T-helper 22 cell (primary cell): ENCODE data around the gene FSTL5.

Source experiments
- DNase-seq: peaks from one replicate; pipeline ENCODE4 v3.0.0-alpha.2; 2020; ENCODE audit warnings: low read depth

FSTL5 gene

DNA sequence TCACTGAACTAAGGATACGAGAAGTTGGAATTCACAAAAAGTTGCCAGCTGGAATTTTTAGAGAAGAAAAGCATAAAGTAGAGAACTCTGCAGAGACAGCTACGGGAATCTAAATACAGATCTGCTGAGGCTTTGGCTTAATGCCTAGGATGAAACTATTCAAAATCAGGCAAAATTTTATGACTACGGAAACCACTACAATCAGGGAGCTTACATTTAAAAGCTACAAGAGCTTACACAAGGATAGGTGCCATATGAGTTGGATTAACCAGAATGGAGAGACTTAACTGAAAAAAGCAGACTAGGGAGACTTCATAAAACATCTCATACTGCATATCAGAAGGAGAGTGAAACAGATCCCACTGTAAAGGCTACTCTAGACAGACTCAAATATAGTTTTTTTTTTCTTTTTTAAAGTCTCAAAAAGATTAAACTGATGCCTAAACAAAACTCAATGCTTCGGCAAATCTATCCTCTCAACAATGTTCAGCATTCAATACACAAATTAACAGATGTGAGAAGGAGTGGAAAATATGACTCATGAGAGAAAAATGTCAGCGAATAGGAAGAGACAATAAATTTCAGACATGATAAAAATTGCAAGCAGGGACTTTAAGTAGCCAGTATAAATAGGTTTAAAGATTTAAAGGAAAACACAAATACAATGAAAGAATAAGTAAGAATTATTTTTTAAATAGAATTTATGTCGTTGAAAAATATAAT lies 586.1 kb downstream of the FSTL5 start:
- no peak for DNase-seq

DNA sequence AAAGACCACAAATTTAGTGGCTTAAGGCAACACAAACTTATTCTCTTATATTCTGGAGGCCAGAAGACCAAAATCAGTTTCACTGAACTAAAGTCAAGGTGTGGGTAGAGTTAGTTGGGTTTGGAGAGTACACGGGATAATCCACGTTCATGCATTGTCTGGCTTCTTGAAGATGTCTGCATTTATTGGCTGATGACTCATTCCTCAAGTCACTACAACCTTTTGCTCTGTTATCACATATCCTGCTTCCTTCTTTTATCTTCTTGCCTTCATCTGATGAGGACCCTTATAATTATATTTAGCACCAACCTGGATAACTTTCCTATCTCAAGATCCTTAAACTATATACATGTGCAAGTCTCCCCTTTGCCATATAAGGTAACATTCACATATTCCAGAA lies 590.0 kb downstream of the FSTL5 start:
- DNase-seq: no peak

DNA sequence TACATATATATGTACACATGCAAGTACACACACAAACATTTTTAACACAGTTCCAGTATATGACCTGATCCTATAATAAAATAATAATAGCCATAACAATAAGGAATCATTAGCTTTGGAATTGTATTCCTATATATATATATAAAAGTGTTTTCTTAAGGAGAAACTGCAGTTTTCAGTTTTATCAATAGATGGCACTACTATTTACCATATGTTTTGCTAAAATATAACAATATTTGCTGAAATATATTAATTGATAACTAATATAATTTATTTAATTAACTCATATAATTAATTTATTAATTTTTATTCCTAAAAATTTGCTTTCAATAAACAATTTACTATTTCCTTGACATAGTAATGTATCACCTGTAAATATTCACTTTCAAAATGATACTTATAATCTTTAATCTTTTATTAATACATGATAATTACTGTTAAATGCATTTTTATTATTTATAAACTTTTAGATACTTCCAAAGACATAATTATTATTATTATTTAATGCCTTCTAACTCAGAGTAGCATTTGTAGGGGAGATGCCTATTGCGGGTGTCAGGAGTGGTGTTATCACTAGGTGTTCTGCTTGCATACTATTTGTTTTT lies 599.5 kb downstream of the FSTL5 start:
- no peak for DNase-seq

DNA sequence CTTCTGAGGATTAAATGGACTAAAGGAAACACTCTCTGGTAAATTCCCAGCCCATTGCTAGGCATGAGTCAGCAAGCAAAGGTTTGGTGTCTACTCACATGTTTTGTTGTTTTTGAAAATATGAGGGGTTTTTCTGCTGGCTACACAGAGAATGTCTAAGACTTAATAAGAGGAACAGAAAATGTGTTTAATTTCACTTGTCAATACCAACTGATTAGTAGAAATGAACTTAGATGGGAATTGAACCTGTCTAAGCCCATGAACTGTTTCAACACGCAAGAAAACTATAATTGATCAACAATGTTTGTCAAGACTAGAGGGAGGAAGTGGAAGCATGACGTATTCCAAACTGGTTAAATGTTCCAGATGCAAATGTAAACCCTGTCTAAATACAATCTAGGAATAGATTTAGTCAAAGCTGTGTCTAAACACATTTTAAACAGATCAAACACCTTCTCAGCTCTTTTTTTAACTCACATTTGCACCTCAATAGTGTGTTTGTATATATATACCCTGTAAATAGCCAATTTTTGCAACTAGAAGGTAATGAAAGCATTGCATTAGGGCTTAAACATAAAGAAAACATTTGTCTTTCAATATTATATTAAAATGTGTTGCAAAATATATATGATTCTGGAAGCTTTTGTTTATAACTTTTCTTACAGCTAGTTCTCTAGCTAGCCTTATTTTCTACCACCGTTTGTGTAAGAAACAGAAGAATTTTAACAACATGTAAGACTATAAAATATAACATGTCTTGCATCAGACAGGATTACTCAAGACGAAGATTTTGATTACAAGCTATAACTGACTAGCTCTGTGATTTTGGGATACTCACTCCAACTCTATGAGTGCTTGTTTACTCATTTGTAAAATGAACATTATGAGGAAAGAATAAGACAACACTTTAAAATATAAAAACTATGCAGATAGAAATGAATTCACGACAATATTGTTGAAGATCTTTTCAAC lies 607.8 kb downstream of the FSTL5 start:
- DNase-seq: no peak

DNA sequence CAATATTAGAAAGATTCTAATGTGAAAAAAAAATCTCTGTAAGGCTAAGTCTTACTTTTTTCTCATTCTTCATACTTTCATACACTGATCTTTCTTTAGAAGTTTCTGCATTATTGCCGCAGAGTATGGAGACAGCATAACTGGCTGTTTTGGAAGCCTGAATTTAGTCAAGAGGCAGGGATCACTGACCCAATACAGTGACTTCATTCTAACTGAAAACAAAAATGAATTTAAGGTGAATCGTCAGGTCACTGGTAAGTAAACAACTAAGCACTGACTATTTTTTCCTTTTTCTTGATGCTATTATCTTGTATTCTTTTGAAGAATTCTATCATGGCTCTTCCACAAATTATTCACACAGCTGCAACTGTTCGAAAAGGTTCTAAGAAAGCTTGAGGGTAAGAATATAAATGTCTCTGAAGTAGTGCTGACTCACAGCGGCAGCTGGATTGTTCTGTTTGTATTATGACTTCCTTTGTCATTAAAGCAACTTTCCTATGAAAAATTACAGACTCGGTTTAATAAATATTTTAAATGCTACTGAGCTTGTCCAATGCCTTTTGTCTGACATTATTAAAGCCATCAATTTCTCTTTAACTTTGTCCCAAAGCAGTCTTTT lies 609.3 kb downstream of the FSTL5 start:
- no peak for DNase-seq

DNA sequence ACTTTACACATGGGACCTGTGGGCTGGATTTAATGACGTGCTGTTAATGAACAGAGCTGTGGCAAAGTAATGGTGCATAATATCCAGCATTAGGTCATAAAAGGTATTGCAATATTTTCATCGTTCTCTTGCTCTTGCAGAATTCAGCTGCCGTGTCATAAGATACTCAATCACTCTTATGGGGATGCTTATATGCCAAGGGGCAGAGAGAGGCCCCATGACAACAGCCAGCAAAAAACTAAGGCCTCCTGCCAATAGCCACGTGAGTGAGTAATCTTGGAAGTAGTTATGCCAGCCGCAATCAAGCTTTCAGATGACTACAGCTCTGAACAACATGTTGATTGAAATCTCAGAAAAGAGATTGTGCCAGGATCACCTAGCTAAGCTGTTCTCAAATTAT lies 616.9 kb downstream of the FSTL5 start:
- DNase-seq: no peak

DNA sequence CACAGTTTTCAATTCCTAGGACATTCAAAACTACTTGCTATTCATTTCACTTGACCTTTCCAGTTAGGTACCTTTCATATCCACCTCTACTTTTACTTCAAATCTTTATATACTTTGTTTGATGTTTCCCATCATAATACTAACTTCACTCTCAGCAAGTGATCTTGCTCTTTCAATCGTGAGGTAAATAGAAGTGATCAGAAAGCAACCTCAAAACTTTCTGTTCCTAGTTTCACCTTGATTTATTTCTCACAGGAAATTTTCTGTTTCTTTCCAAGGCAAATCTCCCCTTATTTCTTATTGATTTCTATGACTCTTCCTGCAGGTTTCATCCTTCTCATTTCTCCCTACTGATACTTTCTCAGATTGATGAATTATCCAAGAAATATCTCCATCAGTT lies 623.5 kb downstream of the FSTL5 start:
- DNase-seq: no peak

DNA sequence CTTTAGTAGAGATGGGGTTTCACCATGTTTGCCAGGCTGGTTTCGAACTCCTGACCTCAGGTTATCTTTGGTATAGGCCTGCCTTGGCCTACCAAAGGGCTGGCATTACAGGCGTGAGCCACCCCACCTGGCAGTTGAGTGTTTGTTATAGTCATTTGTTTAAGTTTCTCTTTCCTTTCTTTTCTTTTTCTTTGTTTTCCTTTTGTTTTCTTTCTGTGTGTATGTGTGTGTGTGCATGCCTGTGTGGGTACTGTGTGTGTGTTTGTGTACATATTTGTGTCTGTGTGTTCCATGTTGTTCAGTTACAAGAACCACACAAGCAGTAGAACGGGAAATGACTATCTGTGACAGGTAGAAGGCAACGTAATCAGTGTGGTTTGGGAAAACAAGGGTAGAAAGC lies 624.9 kb downstream of the FSTL5 start:
- no peak for DNase-seq

DNA sequence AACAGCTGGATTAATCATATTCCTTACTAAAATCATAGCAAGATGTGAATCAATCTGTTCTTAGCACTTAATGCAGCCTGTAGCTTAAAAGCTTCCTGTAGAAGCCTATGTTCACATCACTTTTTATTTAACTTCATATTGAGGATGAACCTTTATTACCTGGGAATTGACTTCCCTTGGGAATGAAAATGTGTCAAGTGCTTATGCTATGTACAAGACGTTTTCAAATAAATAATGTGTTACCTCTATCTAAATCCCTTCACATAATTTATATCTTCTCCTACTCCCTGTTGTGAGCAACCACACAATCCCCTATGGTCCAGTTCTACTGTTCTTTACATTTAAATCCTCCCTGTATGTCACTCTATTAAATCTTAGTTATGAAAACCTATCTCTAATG lies 633.1 kb downstream of the FSTL5 start:
- no peak for DNase-seq

DNA sequence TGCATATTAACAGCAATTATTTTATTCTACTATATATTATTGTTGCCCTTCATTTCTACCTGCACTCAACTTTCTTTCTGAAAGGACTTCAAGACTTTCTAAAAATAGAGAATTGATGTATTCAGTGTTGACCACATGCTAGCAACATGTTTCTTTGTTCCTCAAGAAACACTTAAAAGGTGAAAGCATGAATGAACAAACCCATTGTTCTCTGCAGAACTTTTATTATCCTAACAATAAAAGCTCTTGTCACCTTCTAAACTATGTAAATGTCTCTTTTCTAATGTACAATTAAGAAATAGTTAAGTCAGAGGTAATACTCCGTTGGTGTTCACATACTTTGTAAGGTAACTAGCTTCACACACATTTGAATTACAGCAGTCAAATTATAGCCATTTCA lies 638.7 kb downstream of the FSTL5 start:
- no peak for DNase-seq

DNA sequence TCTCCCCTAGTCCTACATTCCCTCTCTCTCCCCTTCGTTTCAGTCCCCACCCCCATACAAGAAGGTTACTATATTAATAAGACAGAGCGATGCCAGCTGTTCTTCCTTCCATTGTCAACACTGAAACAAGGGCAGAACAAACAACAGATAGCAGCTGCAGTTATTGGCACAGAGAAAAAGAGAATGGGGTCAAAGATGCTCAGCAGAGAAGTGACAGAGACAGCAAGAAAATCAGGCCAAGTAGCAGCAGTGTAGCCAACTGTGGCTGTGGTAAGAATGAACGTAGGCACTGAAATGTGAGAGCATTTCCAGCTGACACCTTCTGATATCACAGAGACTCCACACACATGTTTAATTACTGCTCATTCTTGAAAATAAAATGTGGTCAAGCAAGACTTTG lies 641.8 kb downstream of the FSTL5 start:
- DNase-seq: no peak

DNA sequence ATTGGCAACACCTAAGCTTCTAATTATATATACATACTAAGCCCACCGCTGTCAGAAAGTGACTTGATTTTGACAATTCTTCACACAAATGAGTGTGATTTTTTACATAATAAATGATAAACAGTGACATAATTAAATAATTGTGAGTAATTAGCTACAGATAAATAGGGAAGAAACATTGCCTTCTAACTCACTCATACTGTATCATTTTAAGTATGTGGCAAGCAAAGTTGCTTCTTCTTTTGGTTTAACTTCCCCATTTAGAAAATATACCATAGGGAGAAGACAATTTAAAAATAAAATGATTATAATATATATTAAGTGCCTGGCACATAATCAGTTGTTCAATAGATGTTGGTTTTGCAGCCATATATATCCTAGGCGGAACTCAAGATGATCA lies 644.2 kb downstream of the FSTL5 start:
- no peak for DNase-seq

DNA sequence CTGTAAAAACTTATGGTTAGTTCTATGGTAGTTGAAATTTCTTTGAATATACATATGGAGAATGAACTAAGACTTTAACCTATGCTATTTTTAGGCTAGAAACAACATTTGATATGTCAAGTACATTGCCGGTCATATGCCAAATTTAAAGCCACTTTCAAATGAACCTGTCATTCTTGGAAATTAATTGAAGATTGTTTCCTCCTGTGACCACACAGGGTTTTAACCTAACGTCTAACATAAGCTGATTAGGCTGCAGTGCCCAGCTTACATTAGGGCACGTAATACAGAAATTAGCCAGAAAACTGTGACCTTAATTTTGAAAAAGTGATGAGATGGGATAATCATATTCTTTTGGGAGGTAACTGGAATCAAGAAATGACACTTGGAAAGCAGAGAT lies 645.9 kb downstream of the FSTL5 start:
- no peak for DNase-seq

DNA sequence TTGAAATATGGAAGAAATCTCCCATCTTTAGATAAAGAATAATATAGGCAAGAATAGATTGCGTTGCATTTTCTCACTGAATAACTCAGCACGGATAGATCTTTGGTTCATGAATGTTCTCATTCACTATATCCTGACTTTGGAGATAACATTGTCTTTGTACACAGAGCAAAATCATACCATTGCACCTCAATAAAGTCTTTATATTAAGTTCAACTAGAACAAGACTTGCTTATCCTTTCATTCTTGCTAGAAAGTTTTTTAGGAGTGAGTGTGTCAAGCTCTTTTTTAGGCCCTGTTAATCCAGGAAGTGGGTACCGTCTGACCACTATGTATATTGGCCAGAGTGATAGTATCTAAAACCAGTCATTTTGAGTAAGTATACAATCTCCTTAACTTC lies 658.7 kb downstream of the FSTL5 start:
- no peak for DNase-seq

DNA sequence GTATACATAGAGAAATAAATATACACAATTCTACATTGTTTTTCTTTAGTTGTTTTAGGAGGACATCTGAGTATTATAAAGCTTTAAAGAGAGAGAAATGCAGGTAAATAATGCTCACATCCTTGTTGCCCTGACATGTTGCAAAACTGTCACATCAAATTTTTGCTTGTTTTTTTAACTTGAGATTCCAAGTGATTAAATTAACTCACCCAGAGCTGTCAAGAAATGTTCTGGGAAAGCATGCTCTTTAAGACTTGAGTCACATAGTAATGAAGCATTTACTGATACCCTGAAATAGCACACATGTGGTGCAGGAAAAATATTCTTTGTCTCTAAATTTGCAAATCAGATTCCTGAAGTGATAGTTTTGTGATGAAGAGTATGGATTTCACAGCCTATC lies 665.6 kb downstream of the FSTL5 start:
- DNase-seq: no peak

DNA sequence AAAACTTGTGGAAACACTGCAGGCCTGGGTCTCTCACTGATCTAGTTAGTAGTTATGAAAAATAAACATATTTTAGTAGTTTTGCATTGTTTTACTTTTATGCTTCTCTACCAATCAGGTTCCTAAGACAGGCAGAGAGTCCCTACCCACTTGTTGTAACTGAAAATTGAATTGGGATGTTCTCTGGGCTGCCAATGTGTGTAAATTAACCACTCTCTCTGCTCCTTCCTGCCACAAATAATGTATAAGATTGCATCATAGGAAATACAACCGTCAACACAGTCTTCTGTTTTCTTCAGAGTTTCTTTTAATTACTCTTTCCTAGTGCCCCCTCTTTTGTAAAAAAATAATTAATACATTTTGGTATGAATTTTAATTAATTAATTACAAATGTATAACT lies 677.3 kb downstream of the FSTL5 start:
- no peak for DNase-seq

DNA sequence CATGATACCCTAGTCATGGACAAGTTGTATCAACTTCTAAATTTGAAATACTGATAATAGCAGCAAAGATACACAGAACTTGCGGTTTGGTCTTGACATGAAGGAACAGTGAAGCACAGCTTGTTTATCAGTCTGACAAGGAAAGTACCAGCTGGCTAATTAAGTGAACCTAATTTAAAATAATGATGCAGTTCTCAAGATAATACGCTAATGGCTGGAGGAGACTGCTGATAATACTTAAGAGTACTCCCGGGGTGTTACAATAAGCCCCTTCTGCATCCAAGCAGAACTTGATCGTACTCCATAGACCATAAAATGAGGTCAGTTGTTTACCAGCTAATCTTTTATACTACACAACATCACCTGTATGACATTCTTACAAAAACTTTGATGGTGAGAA lies 697.5 kb downstream of the FSTL5 start:
- no peak for DNase-seq

DNA sequence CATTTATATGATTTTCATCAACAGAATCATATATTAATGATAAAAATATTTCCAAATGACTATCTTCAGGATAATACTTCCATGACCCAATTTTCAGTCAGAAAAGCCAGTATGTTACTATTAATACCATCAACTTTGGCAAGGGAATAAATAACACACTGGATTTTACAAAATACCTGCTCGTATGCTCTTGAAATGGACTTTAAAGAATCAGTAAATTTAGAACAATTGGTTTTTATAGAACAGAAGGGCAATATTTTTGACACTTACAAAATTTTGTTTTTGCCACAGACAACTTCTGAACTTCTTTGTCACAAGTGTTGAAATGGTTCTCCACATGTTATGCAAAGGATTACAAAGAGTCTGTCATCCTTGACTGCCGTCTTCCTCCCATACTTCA lies 700.4 kb downstream of the FSTL5 start:
- DNase-seq: no peak

DNA sequence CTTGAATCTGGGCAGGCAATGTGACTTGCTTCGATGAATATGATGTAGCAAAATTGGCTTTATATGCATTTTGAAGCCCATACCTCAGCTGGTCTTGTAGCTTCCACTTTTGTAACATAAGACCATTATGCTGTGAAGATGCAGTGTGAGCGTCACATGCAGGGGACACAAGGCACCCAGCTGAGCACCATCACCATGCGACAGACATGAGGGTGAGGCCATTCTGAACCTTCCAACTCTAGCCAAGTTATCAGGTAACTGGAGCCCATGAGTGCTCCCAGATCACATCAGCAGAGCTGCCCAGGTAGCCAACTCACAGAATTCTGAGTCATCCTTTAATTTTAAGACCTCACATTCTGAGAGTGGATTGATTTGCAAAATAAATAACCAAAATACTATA lies 705.9 kb downstream of the FSTL5 start:
- DNase-seq: no peak

DNA sequence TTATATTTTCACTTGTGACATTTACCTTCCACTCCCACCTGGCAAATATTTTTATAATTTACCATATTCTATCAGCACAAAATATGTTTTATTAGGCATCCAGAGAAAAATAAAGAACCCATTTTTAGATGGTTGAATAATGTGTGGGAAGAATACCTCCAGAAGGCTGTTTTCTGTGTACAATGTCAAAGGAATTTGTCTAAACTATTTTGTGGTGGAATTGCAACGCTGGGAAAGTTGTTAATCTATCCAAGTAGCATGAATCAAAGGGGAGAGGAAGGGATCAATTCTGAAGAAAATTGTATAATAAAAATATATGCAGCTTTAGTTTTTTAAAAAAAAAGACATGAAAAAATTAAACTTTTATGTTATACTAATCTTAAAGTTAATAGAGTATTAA lies 706.5 kb downstream of the FSTL5 start:
- no peak for DNase-seq

DNA sequence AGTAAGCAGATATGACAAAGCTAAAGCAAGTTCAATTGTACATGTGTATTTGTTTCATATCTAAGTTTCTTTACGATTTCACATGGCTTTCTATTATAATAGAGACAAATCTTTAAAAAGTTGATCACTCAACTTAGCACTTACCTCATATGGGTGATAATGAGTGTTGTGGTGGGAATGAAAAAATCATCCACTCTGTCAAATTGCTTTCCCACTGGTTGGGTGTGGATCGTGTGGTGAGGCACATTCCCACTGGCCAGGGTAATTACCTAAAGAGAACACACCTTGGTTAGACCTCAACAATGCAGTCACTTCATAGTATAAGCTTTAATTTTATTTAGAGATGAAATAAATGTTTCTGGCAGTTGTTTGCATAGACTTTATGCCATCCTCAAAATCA lies 708.9 kb downstream of the FSTL5 start:
- no peak for DNase-seq

DNA sequence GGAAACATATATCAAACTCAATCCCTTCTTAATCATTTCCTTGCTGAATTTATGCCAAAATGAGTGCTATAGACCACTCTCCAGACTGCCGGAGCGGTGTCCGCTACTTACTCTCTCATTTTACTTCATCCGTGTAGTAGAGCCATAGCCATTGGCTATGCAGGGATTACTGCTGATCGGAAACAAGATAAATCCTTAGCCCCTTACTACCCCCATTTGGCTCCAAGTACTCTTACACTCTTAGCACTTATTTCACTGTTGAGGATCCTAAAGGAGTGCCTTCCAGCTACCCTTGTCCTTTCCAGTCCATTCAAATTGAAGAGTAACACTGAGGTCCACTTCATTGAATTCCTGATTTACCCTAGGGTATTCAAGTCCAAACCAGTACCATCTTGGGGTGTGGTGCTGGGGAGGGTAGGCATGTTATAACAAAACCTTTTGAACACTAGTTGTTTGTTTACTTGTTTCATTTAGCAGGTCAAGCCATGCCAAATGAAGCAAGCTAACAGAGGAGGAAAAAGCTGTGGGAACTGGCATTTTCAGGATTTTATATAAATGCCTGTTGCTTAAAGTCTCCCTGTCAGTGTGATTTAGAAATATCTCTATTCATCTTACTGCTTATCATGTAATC lies 715.1 kb downstream of the FSTL5 start:
- no peak for DNase-seq
